Hypothalamus (tissue), 51 donors: Measurements from ENCODE around the gene TMTC2.

ENCODE experiments used
- DNase-seq, 51 donors: peaks; one replicate each; lab custom pipeline; 2025; lab: John Stamatoyannopoulos, UW

The TMTC2 gene

GRCh38 chr12:83157604-83158003, 470.9 kb downstream of the TMTC2 start:
- DNase-seq: no peak

- DNase-seq: no peak
These were observed 472.0 kb downstream of the TMTC2 start for GRCh38 chr12:83158613-83159207.

DNA sequence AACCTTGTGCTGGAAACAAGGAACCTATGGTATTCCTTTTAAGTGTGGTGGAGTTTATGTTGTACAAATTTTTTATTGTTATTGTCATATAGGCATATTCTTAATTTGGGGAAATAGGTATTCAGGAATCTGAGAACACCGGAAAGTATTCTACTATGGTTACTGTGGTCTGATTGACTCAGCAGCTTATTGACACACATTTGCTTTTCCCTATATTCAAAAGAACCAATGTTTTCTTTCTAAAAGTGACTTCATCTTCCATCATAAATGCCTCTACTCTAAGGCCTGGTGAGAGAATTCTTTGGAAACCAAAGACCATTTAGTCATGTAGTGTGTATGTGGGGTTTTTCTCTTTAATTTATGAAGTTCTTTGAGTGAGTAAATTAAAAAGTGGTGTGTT, 474.8 kb downstream of the TMTC2 start:
- no peak for DNase-seq

GRCh38 chr12:83168751-83169150, 482.0 kb downstream of the TMTC2 start:
- DNase-seq: no peak

DNA sequence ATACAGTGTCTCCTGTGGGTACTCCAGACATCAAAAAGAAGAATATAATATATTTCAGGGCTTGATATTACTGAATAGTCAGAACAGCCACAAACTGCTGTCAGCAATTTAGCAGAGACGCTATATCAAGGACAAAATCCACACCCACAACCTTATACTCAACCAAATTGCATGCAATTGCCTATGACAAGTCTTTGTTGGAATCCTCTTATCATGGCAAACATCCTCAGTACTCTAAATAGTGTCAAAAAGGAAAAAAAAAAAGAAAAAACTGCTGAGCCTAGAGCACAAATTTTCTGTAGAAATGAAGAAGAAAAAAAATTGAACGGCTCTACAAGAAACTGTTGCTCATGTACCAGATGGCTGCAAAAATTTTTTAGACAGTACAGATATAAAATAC, 485.7 kb downstream of the TMTC2 start:
- DNase-seq: no peak

DNA sequence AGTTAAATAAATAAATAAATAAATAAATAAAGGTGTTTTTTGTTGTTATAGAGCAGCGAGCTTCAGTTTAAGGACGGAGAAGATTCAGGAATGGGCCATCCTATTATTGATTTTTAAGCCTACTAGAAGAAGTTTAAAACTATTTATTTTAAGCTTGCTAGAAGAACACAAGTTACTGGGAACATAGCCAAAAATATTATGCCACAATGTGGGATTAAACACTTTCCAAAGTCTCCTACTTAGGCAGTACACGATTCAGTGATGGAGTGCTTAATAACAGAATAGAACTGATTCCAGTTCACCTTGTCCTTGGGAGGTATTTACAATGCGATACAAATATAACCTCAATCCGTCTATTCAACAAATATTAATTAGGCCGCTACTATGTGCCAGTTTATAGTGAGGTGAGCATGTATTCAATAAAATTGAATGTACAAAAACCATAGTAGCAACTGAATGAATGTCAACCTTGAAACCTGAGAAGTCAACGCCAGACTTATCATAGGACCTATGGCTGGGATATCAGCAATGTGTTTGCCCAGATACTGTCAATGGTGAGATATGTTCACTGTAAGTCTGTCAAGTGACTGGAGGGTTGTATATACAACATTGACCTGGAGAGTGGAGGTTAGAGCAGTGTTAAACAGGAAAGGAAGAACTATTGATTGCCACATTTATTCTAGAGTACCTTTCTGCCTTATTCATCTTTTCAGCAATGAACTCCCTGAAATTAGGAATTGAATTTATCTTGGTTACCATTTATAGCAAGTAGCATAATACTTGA, 486.4 kb downstream of the TMTC2 start:
- DNase-seq: no peak

DNA sequence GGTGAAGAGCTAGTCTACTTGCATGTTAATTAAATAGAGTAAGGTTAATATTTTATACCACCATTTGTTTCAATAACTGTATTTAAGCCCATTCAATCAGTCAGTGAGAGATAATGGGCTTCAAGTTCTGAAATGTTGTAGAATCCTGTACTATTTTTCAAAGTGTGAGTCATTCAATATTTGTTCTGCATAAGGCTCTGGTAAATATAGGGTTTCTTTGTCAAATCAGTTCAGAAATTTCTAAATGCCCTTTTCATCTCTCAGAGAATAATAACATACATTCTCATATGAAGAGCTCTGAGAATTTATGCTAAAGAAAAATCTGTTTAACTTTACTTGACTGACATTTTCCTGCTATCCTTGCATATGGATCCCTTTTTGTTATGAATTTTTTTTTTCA, 493.3 kb downstream of the TMTC2 start:
- no peak for DNase-seq

- DNase-seq: no peak
These were observed 494.4 kb downstream of the TMTC2 start for GRCh38 chr12:83181074-83181473.

DNA sequence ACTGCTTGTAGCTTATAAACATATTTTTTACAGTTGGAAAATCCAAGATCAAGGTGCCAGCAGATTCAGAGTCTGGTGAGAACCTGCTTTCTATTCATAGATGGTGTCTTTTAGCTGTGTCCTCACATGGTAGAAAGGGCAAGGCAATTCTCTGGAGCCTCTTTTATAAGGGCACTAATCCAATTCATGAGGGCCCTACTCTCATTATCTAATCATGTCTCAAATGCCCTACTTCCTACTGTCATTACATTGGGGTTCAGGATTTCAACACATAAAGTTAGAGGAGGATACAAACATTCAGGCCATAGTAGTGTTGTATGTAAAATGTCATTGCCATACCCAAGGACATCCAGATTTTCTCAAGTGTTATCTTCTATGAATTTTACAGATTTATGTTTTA, 496.4 kb downstream of the TMTC2 start:
- no peak for DNase-seq
